Activated CD8-positive, alpha-beta T cell treated with anti-CD3 and anti-CD28 coated beads for 36 hours (primary cell): ENCODE measurements around the gene TEX28. TPM values are rescaled to one million over a fixed set of nuclear protein-coding genes. Genes with fewer than 3 reads are reported as not detected.
A peak's percentile ranks its signal among the peaks of the same experiment; 100 is the strongest.
"Not testable (repeated sequence)": the region's sequence is repeated elsewhere in the genome, so short reads cannot be mapped to it uniquely, and the experiment has no call there.

Experiments used
- ATAC-seq: fragments of 200-7000 bp; cut with Tn5 transposase; one replicate; pipeline ENCODE4 v1.10.0; 2021; ENCODE audit warnings: mild to moderate bottlenecking, moderate library complexity
- CTCF ChIA-PET: fragments of 350-600 bp; sonication (Branson Sonifier 250); formaldehyde crosslinking; loops from one replicate; lab custom pipeline; 2021; ENCODE audit warnings: antibody characterized with exemption; lab: Charles Lee
- POLR2A ChIA-PET: fragments of 350-600 bp; sonication (Branson Sonifier 250); formaldehyde crosslinking; loops from one replicate; lab custom pipeline; 2021; ENCODE audit warnings: antibody characterized with exemption; lab: Charles Lee
- DNase-seq: peaks from one replicate; pipeline ENCODE4 v3.0.0-alpha.2; 2020
- H3K27ac Mint-ChIP-seq: one replicate; pipeline ENCODE4 v1.8.0; 2021; ENCODE audit warnings: mild to moderate bottlenecking, mixed read lengths
- H3K27me3 Mint-ChIP-seq: one replicate; pipeline ENCODE4 v1.8.0; 2021; ENCODE audit warnings: mixed read lengths
- H3K36me3 Mint-ChIP-seq: one replicate; pipeline ENCODE4 v1.8.0; 2021; ENCODE audit warnings: low read depth, mixed read lengths
- H3K4me1 Mint-ChIP-seq: one replicate; pipeline ENCODE4 v1.8.0; 2021; ENCODE audit warnings: low read depth, mixed read lengths
- H3K4me3 Mint-ChIP-seq: one replicate; pipeline ENCODE4 v1.8.0; 2021; ENCODE audit warnings: mild to moderate bottlenecking, moderate library complexity, mixed read lengths
- H3K9me3 Mint-ChIP-seq: one replicate; pipeline ENCODE4 v1.8.0; 2021; ENCODE audit warnings: mixed read lengths
- intact Hi-C: fragments of 100-400 bp; cut with micrococcal nuclease; formaldehyde crosslinking; loops from one replicate; pipeline ENCODE4 v1.10.0; 2022
- total RNA-seq, 2 experiments: library from RNA; stranded (reverse); gene quantifications; one replicate each; pipeline ENCODE4 v1.2.3, GENCODE V29; 2021

Gene TEX28
- total RNA-seq, 2 experiments from 2014 or later = not detected

GRCh38 chrX:154258711-154259110 is 36.2 kb downstream of the TEX28 start:
- H3K9me3 Mint-ChIP-seq, intact Hi-C loops, DNase-seq, H3K27ac Mint-ChIP-seq, H3K4me1 Mint-ChIP-seq, CTCF ChIA-PET, H3K27me3 Mint-ChIP-seq, H3K36me3 Mint-ChIP-seq, ATAC-seq, POLR2A ChIA-PET, H3K4me3 Mint-ChIP-seq: not testable (repeated sequence)

GRCh38 chrX:154257282-154257681 is 37.6 kb downstream of the TEX28 start, which contains the start of gene OPN1MW3:
Gene OPN1MW3 (plus strand): TSS chrX:154257582. CDS start chrX:154257620, 38 bp downstream.
- CTCF ChIA-PET, H3K27me3 Mint-ChIP-seq, DNase-seq, POLR2A ChIA-PET, H3K4me1 Mint-ChIP-seq, ATAC-seq, intact Hi-C loops, H3K27ac Mint-ChIP-seq, H3K4me3 Mint-ChIP-seq, H3K9me3 Mint-ChIP-seq, H3K36me3 Mint-ChIP-seq: not testable (repeated sequence)

- H3K4me3 Mint-ChIP-seq, H3K4me1 Mint-ChIP-seq, CTCF ChIA-PET, POLR2A ChIA-PET, intact Hi-C loops, H3K27ac Mint-ChIP-seq, H3K9me3 Mint-ChIP-seq, H3K36me3 Mint-ChIP-seq, H3K27me3 Mint-ChIP-seq, DNase-seq: not testable (repeated sequence)
- peak; percentile 3 for ATAC-seq
Observed at GRCh38 chrX:154248076-154248475, 46.8 kb downstream of the TEX28 start.

- CTCF ChIA-PET, H3K4me3 Mint-ChIP-seq, H3K36me3 Mint-ChIP-seq, intact Hi-C loops, POLR2A ChIA-PET, DNase-seq, H3K9me3 Mint-ChIP-seq, H3K27ac Mint-ChIP-seq, H3K27me3 Mint-ChIP-seq, H3K4me1 Mint-ChIP-seq: not testable (repeated sequence)
- ATAC-seq = peak; percentile 99
Observed at GRCh38 chrX:154247377-154248045, 47.4 kb downstream of the TEX28 start.

GRCh38 chrX:154239982-154240503 is 54.9 kb downstream of the TEX28 start:
- intact Hi-C loops, H3K27ac Mint-ChIP-seq, DNase-seq, H3K9me3 Mint-ChIP-seq, ATAC-seq, CTCF ChIA-PET, H3K4me3 Mint-ChIP-seq, H3K27me3 Mint-ChIP-seq, H3K36me3 Mint-ChIP-seq, H3K4me1 Mint-ChIP-seq, POLR2A ChIA-PET: not testable (repeated sequence)

GRCh38 chrX:154238939-154239559 is 55.9 kb downstream of the TEX28 start:
- CTCF ChIA-PET, DNase-seq, intact Hi-C loops, ATAC-seq, H3K4me1 Mint-ChIP-seq, H3K9me3 Mint-ChIP-seq, H3K4me3 Mint-ChIP-seq, H3K27me3 Mint-ChIP-seq, H3K36me3 Mint-ChIP-seq, POLR2A ChIA-PET, H3K27ac Mint-ChIP-seq: not testable (repeated sequence)

GRCh38 chrX:154233620-154234019 is 61.3 kb downstream of the TEX28 start:
- H3K4me1 Mint-ChIP-seq, ATAC-seq, H3K36me3 Mint-ChIP-seq, intact Hi-C loops, POLR2A ChIA-PET, H3K27me3 Mint-ChIP-seq, H3K27ac Mint-ChIP-seq, H3K9me3 Mint-ChIP-seq, DNase-seq, CTCF ChIA-PET, H3K4me3 Mint-ChIP-seq: not testable (repeated sequence)

GRCh38 chrX:154231443-154231842 is 63.5 kb downstream of the TEX28 start:
- H3K4me1 Mint-ChIP-seq, intact Hi-C loops, H3K27me3 Mint-ChIP-seq, ATAC-seq, H3K36me3 Mint-ChIP-seq, H3K27ac Mint-ChIP-seq, DNase-seq, H3K4me3 Mint-ChIP-seq, POLR2A ChIA-PET, CTCF ChIA-PET, H3K9me3 Mint-ChIP-seq: not testable (repeated sequence)

GRCh38 chrX:154226706-154227105 is 68.2 kb downstream of the TEX28 start:
- H3K4me1 Mint-ChIP-seq, POLR2A ChIA-PET, DNase-seq, CTCF ChIA-PET, H3K27ac Mint-ChIP-seq, H3K36me3 Mint-ChIP-seq, intact Hi-C loops, H3K4me3 Mint-ChIP-seq, ATAC-seq, H3K27me3 Mint-ChIP-seq, H3K9me3 Mint-ChIP-seq: not testable (repeated sequence)

GRCh38 chrX:154225292-154225691 is 69.6 kb downstream of the TEX28 start:
- DNase-seq, POLR2A ChIA-PET, H3K4me1 Mint-ChIP-seq, intact Hi-C loops, H3K27ac Mint-ChIP-seq, H3K9me3 Mint-ChIP-seq, H3K4me3 Mint-ChIP-seq, CTCF ChIA-PET, H3K36me3 Mint-ChIP-seq, ATAC-seq, H3K27me3 Mint-ChIP-seq: not testable (repeated sequence)
